ENCODE results near the gene EXTL1.

The EXTL1 gene

GRCh38 chr1:26044971-26045721 is 23.6 kb downstream of the EXTL1 start:
- no peak for DNase-seq (ENCODE audit: low spot score)
- Histone ChIP-seq H3K4me3 (ENCODE audit: severe bottlenecking) (no peak overlapping the region), H3K36me3 (ENCODE audit: low read depth) (no peaks in the 10 kb centered on the region)

GRCh38 chr1:26045722-26046245 is 24.2 kb downstream of the EXTL1 start, which contains the start of gene SLC30A2:
Gene SLC30A2 (minus strand): TSS chr1:26046118. CDS start chr1:26045896, 222 bp downstream.
- no peak for TF ChIP-seq CTCF (IDR thresholded peaks at IDR 0.05; ENCODE audit: poor library complexity, severe bottlenecking)

More at GRCh38 chr1:26044971-26045721, 23.6 kb downstream of the EXTL1 start:
- no peak for TF ChIP-seq CTCF (IDR thresholded peaks at IDR 0.05; ENCODE audit: poor library complexity, severe bottlenecking)
- Histone ChIP-seq H3K27ac (ENCODE audit: poor library complexity, severe bottlenecking) (no peak overlapping the region), H3K27me3 (ENCODE audit: insufficient read depth, poor library complexity, severe bottlenecking) (peaks cover 52% of the 10 kb centered on the region), H3K9me3 (ENCODE audit: severe bottlenecking) (no peaks in the 10 kb centered on the region), H3K4me1 (ENCODE audit: insufficient read depth, poor library complexity, severe bottlenecking) (no peaks in the 10 kb centered on the region)
- ATAC-seq (ENCODE audit: low read depth), result no peak

GRCh38 chr1:26046246-26047095 is 24.9 kb downstream of the EXTL1 start:
- ATAC-seq (ENCODE audit: low read depth) (no peak), DNase-seq (ENCODE audit: low spot score) (no peak)
- Histone ChIP-seq H3K4me1 (ENCODE audit: insufficient read depth, poor library complexity, severe bottlenecking) (no peaks in the 10 kb centered on the region), H3K36me3 (ENCODE audit: low read depth) (no peaks in the 10 kb centered on the region), H3K4me3 (ENCODE audit: severe bottlenecking) (peak overlapping the region; percentile 11), H3K27ac (ENCODE audit: poor library complexity, severe bottlenecking) (no peak overlapping the region), H3K9me3 (ENCODE audit: severe bottlenecking) (no peaks in the 10 kb centered on the region), H3K27me3 (ENCODE audit: insufficient read depth, poor library complexity, severe bottlenecking) (peaks cover 52% of the 10 kb centered on the region)
- no peak for TF ChIP-seq CTCF (IDR thresholded peaks at IDR 0.05; ENCODE audit: poor library complexity, severe bottlenecking)

More at GRCh38 chr1:26045722-26046245, 24.2 kb downstream of the EXTL1 start, which contains the start of gene SLC30A2:
- Histone ChIP-seq H3K9me3 (ENCODE audit: severe bottlenecking) (no peaks in the 10 kb centered on the region), H3K27me3 (ENCODE audit: insufficient read depth, poor library complexity, severe bottlenecking) (peaks cover 52% of the 10 kb centered on the region), H3K27ac (ENCODE audit: poor library complexity, severe bottlenecking) (no peak within 1 kb of the TSS), H3K4me3 (ENCODE audit: severe bottlenecking) (peak within 1 kb of the TSS; percentile 11), H3K4me1 (ENCODE audit: insufficient read depth, poor library complexity, severe bottlenecking) (no peaks in the 10 kb centered on the region), H3K36me3 (ENCODE audit: low read depth) (no peaks in the 10 kb centered on the region)
- peak; percentile 51 for ATAC-seq (ENCODE audit: low read depth)
- no peak for DNase-seq (ENCODE audit: low spot score)

- Histone ChIP-seq H3K27me3 (ENCODE audit: insufficient read depth, poor library complexity, severe bottlenecking) (peaks cover 52% of the 10 kb centered on the region), H3K36me3 (ENCODE audit: low read depth) (no peaks in the 10 kb centered on the region), H3K9me3 (ENCODE audit: severe bottlenecking) (no peaks in the 10 kb centered on the region), H3K4me1 (ENCODE audit: insufficient read depth, poor library complexity, severe bottlenecking) (no peaks in the 10 kb centered on the region), H3K27ac (ENCODE audit: poor library complexity, severe bottlenecking) (no peak overlapping the region), H3K4me3 (ENCODE audit: severe bottlenecking) (no peak overlapping the region)
- DNase-seq (ENCODE audit: low spot score), result no peak
- no peak for ATAC-seq (ENCODE audit: low read depth)
- TF ChIP-seq CTCF (IDR thresholded peaks at IDR 0.05; ENCODE audit: poor library complexity, severe bottlenecking), result no peak
Observed at GRCh38 chr1:26047278-26047874, 25.8 kb downstream of the EXTL1 start.

All from RWPE2 (cell line).